GM21381 (cell line): ENCODE measurements around the gene CHCHD6.

Experiments
- ATAC-seq: cut with Tn5 transposase; IDR thresholded peaks from one replicate; pipeline ENCODE4 v1.9.1; 2021; ENCODE audit warnings: mild to moderate bottlenecking, moderate library complexity; ENCODE audit not compliant: unreplicated experiment

CHCHD6 gene

DNA sequence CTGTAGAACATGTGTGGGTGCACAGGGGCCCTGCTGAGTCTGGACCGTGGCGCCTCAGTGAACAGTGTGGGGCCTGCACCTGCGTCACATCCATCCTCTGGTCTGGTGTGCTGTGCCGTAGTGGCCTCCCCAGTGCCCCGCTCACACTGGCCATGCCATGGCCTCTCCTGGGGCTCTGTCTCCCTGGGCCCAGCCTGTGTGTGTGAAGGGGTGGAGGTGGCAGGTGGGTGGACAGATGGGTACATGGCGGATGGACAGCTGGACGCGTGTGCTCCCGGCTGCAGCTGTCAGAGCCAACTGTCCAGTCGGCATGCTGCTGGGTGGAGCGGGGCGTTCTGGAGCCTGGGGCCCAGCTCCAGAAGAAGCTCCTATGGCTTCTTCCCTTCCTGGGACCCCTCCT is 296.7 kb downstream of the CHCHD6 start:
- ATAC-seq: no peak

DNA sequence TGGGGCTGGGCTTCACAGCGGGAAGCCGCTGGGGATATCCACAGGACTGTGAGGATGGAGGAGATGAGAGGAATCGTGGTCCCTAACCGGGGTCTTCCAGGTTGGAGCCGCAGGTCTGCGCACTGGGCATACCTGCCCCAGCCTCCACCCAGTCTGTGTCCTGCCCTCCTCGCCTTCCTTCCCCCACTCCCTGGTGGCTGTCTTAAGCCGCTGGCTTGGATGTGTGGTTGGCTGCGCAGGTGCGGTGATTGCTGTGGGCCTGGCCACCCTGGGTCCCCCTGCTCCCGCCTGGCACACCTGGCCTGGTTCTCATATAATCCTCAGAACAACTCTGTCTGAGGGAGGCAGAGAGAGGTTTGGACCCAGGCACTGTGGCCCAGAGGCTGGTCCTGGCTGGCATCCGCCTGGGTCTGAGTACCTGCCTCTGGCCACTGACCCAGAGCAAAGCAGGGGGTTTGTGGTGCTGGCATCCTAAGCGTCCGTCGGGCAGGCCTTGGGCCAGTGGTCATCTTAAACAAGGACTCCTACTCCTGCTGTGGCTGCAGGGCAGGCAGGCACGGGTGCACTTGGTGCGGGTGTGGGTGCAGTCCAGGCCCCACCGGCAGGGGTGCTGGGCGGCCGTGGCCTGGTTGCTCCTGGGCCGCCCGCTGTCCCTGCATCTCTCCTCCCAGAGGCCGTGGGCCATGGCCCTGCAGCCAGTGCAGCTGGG is 297.6 kb downstream of the CHCHD6 start:
- no peak for ATAC-seq

DNA sequence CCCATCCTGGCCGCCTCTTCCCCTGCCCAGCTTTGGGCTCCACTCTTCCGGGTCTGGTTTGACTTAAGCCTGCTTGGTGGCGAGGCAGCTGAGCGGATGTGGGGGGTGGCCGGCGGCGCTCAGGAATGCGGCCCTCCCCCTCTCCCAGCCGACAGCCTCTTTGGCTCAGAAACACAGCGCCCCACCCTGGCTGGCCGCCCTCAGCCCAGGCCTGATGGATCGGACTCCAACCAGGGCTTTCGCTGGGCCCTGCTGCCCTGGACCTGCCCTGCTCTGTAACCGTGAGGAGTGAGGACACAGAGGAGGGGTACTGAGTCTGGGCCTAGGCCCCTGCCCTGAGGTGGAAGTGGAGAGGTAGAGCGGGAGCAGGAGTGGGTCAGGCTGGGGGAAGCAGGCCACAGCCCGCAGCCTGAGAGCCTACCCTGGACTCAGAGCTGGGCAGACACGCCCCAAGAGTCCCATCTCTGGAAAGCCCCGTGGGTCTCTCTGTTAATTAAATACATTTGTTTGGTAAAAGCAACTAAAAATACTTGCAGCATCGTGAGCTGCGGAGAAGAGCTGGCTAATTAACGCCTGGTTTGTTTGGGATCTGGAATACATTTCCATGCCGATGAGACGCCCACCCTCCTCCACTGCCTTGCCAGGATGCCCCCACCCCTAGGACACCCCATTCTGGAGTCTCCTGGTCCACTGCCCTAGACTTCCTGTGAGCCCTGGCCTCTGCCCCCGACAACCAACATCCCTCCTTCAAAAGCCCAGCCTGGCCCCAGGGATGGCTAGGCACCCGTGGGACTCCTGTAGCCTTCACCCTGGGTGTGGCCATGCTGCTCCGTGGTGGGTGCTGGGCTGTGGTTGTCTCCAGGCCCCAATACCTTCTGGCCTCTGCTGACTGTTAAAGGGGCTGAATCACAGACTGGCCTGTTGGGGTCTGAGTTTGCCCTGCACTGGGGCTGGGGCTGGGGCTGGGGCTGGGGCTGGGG is 298.4 kb downstream of the CHCHD6 start:
- ATAC-seq: no peak

DNA sequence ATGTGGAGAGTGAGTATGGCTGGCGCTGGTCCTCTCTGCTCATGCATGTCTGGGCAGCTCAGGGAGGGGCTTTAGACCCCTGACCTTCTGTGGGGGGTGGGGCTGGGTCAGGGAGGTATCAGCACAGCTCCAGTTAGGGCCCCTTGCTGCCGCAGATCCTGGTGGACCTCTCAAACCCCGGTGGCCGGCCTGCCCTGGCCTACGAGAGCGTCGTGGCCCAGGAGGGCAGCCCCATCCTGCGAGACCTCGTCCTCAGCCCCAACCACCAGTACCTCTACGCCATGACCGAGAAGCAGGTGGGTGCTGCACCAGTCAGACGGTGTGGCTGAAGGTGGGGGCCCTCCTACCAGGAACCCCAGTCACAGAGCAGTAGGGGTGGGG is 299.1 kb downstream of the CHCHD6 start:
- no peak for ATAC-seq

DNA sequence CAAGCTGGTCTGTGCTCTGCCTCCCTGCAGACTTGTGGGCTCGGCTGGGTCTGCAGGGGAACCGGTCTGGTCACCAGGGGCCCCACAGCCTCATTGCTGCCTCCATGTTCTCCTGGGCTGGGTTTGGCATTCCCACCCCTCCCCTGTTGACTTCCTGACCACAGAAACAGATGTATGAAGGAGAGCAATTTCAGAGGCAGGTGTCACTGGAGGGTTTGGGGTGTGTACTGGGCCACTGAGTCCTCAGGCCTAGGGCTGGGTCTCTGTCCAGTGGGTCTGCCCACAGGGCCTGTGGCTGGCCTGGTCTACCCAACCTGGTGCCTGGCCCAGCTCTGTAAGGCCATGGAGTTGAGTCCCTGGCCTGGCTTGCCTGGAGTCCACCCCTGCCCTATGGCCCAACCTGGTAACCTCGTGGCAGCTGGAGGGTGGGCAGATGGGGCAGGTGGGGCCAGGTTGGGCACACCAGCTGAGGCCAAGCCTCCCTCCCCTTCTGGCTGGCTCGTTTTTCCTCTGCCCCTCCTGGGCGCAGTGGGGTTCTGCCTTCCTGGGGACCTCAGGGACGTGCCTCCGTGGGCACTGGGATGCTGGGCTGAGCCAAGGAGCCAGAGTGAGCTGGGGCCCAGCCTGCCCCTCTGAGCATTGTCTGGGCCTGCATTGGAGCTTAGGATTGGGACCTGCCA is 299.7 kb downstream of the CHCHD6 start:
- ATAC-seq: no peak

DNA sequence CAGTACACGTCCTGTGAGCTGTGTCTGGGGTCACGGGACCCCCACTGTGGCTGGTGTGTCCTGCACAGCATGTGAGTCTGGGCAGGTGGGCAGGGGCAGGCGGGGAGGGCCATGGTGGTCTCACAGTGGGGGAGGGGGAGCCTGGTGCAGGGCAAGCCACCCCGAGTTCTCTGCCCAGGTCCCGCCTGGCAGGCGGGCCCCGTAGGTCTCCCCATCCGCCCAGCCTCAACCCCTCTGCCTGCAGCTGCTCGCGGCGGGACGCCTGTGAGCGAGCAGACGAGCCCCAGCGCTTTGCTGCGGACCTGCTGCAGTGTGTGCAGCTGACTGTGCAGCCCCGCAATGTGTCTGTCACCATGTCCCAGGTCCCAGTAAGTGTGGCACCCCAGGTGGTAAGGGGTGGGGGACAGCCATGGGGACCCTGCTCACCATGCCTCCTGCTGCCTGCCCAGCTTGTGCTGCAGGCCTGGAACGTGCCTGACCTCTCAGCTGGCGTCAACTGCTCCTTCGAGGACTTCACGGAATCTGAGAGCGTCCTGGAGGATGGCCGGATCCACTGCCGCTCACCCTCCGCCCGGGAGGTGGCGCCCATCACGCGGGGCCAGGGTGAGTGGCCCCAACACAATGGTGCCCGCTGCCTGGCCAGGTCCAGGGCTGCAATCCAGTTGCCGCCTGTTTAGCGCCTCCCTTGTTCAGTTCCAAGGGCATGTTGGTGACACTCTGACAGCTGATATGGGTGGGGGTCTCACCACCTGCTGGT is 300.8 kb downstream of the CHCHD6 start:
- ATAC-seq: no peak

DNA sequence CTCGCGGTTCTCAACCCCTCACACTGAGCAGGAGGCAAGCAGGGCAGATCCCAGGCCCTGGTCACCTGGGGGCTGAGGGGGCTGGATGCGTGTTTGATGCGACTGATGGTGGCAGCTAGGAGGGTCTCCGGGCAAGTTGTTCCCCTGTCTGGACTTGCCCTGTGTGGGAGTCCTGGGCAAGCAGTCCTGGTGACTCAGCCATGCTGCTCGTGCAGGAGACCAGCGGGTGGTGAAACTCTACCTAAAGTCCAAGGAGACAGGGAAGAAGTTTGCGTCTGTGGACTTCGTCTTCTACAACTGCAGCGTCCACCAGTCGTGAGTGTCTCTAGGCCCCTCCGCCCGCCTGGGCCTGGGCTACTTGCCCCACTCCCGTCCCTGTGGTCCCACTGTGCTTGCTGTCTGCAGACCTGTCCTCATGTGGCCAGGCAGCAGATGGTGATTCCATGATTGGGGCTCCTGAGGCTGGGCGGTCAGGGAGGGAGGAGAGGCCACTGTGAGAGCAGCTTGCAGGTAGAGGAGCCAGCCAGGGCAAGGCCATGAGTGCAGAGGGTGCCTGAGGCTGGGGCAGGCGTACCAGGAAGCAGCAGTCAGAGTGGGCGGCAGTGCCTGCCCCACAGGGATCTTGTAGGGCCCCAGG is 301.9 kb downstream of the CHCHD6 start:
- no peak for ATAC-seq

DNA sequence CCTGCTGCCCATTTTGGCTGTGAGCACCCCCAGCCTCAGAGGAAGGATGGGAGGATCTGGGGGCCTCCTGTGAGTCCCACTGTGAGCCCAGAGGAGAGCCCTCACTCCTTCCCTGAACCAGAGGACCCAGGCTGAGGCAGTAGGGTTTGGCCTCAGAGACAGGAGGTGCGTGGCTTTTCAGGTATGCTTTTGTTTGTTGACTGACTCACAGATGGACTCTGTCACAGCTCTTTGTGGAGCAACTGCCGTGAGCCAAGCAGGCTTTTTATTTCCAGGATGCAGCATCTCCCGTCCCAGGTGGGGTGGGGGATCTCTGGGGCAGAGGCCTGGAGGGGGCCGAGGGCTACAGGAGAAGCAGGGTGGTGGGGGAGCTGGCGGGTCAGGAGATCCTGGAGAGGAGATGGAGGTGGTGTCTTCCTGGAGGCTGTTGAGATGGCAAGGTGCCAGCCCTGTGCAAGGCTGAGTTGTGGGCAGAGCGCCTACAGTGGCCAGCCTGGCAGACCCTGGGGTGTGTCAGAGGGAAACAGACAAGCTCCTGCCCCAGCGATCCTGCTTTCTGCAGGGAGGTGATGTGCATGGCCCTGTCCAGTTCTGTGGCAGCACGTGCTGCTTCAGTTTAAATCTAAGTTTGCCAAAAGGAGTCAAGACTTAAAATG is 302.9 kb downstream of the CHCHD6 start:
- no peak for ATAC-seq

DNA sequence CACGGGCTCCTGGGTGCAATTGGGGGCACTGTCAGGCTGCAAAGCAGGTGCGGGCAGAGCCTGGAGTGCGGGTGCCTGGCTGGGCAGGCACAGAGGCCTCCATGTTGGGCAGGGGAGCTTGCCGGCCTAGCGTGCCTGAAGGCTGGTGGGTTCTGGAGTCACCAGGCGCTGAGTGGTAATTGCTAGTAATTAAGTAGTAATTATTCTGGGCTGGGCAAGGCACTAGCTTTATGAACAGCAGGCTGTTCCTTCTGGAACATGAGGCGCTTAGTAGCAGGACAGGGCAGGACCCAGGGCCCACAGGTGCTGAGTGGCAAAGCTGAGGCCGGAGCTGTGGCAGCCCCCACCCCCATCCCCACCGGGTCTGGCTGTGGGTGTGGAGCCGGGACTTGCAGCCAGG is 304.2 kb downstream of the CHCHD6 start:
- no peak for ATAC-seq

DNA sequence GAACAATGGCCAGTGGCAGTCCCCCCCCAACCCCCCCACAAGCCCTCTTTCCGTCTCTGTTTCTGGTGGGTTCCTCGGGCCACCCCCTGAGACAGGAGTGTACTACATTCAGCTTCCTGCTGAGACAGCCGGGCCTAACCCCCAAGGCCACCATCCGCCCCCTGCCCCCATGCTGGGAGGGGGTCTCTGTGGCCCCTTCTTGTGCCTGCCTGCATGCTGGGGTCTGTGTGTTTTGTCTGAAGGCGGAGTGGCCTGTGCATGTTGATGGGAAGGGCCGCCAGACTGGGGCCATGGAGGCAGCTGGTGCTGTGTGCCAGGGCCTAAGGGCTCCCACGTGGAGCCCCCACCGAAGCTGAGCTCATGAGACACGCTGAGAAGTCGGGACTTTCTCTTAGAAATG is 305.5 kb downstream of the CHCHD6 start:
- no peak for ATAC-seq
